ENCODE results near the gene UPF2.
"Not testable (repeated sequence)": the region's sequence is repeated elsewhere in the genome, so short reads cannot be mapped to it uniquely, and the experiment has no call there.

The UPF2 gene

GRCh38 chr10:11901833-11902475 lies 140.7 kb downstream of the UPF2 start:
- no peak for DNase-seq

DNA sequence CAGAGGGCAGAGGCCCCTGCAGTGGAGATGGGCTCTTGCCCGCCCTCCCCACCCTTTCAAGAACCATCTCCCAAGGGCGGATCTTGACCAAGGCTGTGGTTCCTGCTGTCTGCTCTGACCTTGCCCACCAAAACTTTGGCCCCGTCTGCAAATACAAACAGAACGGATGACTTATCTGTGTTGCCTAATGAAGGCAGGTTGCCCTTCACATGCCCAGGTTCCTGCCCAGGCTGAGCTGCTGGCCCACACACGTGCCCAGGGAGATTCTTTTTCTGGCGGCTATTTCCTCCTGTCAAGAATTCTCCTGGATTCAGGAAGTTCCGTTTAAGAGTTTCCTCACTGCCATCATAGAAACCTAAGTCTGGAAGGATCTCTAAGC lies 141.2 kb downstream of the UPF2 start:
- no peak for DNase-seq

DNA sequence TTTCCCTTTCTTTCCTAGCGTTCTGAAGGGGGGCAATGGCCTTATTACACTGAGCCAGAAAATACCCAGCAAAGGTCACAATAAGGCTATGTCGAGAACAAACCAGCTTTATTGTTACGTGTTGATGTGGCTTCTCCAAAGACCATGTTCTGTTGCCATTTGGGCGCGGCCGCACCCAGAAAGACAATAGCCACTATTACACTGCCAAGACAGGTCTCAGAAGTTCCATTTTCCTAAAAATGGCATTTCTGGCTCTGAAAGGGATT lies 141.6 kb downstream of the UPF2 start:
- no peak for DNase-seq

GRCh38 chr10:11899067-11899876 lies 143.3 kb downstream of the UPF2 start:
- DNase-seq = no peak

DNA sequence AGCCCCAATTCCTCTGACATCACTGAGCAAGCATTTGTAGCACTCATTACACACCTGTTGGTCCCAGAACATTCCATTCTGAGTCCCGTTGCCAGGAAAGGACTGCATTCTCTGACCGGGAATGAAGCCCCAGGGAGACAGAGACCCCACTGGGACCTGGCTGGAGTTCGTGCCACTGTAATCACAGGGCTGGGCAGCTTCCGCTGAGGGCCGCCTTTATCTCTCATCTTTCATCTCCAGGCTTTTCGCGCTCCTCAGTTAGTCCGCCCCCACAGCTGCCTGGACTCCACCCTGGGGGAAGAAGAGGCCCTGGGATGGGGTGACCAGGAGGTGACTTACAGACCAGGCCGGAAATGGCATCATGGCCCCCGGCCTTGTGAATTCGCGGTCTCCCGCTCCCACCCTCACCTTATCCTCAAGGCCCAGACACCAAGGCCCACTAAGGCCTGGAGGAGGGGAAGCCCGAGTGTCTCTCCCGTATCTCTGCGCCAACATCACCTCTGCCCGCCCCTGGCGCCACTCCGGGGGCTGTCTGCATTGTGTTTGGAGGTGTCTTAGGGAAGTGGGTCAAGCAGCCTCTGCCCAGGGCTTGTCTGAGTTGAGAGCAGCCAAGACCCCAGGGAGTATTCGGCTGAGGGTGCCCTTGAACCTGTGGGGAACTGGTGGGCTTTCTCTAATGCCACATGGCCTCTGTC lies 144.1 kb downstream of the UPF2 start:
- DNase-seq = no peak

DNA sequence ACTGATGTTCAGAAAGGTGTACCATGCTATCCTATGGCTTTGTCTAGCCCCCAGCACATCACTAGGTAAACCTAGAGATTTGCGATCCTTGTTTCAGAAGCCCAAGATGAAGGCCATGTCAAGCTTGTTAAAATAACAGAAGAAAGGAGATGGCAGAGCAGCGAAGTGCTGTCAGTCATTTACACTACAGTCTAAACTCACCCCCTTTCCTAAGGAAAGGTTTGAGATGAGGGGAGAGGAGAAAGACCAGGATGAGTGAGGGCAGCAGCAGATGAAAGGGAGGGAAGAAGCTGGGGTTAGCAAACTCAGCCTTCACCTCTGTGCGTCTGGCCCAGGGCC lies 144.6 kb downstream of the UPF2 start:
- no peak for DNase-seq

DNA sequence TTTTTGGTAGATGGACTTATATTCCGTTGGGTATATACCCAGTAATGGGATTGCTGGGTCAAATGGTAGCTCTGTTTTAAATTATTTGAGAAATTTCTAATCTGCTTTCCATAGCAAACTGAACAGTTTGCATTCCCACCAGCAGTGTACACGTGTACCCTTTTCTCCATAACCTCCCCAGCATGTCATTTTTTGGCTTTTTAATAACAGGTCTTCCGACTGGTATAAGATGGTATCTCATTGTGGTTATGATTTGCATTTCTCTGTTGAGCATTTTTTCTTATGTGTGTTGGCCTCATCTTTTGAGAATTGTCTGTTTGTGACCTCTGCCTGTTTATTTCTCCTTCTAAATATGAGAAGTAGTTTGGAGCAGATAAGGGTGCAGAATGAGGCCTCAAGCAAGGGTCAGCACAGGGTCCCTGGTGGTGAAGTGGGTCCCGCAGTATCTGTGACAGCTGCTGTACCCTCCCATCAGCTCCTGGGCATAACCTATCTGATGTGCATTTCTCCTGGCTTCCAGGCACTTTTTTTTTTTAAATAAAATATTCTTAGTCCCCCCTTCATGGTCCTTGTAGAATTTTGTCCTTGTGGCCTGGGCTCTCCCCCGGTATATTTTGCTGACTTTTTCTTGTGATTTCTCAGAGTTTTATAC lies 145.9 kb downstream of the UPF2 start:
- no peak for DNase-seq

DNA sequence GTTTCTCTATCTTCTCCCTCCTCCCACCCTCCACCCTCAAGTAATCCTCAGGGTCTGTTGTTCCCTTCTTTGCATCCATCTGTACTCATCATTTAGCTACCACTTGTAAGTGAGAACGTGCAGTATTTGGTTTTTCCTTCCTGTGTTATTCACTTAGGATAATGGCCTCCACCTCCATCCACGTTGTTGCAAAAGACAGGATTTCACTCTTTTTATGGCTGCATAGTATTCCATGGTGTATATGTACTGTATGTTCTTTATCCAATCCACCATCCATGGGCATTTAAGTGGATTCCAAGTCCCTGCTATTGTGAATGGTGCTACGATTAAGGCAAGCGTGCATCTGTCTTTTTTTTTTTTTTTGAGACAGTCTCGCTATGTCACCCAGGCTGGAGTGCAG lies 147.0 kb downstream of the UPF2 start:
- no peak for DNase-seq

DNA sequence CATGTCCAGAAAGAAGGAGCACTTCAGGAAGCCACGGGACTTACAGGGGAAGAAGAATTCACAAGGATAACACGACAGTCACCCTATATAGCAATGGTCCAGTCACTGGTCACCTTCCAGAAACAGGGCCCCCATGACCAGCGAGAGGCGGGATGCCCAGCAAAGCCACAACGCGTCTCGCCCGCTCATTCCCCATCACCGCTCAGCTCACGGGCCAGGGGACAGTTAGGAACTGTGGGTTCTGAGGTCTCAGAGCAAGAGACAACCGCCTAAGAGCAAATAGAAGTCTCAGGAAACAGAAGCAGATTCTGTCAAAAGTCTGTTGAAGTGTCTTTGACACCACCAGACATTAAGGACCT lies 147.5 kb downstream of the UPF2 start:
- no peak for DNase-seq

DNA sequence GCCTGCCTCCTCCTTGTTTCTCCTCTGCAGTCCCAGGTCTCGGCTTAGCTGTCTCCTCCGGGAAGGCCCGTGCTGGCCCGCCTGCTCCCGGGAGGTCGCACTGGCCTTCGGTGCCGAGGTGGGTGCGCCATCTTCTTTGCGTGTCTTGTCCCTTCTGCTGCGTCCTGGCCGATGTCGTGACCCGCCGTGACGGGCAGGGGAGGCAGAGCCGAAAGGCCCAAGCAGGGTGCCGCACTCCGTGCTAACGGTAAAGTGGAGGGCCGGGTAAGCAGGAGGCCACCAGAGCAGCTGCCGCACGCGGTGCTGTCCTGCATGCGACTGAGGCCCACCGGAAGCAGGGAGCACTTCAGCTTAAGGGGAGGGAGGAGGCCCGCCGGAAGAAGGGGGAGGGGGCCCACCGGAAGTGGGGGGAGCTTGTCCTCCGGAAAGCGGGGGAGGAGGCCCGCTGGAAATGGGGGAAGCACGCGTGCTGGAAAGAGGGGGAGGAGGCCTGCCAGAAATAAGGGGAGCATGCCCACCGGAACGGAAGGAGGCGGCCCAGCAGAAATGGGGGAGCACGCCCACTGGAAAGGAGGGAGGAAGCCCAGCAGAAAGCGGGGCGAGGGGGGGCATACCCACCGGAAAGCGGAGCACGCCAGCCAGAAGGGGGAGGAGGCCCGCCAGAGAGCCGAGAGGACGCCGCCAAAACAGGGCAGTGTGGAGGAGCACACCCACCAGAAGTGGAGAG lies 148.1 kb downstream of the UPF2 start:
- no peak for DNase-seq

- DNase-seq = no peak
These were observed 148.8 kb downstream of the UPF2 start for GRCh38 chr10:11893749-11894278.

GRCh38 chr10:11891776-11892486 lies 150.7 kb downstream of the UPF2 start:
- DNase-seq = no peak

- not testable (repeated sequence) for DNase-seq
These were observed 153.3 kb downstream of the UPF2 start for GRCh38 chr10:11889263-11889662.

DNA sequence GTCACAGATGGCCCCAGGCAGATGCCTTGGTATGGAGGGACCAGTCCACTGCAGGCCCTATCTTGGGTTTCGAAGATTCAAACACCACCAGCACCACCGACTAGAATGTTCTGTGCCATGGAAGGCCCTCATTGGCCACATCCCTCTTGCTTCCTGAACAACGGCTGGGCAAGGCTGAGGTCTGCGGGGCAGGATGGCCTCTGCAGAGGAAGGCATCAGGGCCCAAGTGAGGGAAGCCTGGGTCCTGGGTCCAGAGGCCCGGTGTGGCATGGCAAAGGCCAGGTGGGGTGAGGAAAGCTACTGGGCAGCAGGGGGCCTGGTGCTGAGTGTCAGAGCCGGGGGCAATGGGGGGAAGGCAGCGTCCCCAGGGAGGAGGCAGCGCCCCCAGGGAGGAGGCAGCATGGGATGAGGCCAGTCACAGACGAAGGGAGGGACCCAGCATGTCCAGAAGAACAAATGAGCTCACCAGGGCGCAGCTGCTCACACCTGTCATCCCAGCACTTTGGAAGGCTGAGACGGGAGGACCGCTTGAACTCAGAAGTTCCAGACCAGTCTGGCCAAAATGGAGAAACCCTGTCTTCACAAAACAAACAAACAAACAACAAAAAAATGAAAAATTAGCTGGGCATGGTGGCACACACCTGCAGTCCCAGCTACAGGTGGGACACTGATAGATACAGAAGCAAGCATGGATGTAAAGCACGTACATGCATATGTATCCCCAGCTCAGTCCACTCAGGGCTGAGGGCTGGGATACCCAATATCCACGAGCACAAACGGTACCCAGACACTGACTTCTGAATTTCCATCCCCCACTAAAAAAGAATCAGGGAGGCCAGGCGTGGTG lies 155.0 kb downstream of the UPF2 start:
- DNase-seq = no peak

DNA sequence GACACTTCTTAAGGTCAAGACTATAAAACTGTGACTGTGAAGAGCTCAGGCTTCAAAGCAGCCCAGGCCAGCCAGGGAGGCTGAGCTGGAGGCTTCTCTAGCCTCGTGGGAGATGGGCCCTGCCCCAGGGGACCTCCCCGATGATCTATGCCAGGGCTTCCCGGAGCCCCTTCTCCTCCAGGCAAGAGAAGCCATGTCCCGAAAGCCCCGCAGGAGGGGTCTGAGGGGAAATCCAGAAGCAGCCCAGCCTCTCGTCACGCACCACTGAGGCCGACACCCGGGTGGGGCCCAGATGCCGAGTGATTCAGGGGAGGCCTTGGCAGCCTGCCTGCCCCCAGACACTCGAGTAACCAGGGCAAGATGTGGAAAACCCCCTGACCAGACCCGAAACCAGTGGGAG lies 155.8 kb downstream of the UPF2 start:
- DNase-seq = no peak

DNA sequence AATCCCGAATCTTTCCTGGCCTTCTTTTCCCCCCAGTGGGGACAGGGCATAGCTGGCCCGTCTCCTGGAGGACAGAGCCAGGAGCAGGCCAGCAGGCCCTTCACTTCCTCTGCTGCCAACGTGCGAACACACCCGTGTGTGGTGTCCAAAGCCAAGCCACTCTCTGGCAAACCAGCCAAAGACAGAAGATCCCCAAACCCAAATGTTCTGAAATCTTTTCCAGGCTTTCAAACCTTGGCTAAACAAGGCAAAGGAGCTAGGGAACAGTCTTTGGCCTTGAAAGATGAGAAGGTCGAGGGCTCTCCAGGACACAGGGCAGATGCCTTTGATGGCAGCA lies 156.5 kb downstream of the UPF2 start:
- DNase-seq = no peak

DNA sequence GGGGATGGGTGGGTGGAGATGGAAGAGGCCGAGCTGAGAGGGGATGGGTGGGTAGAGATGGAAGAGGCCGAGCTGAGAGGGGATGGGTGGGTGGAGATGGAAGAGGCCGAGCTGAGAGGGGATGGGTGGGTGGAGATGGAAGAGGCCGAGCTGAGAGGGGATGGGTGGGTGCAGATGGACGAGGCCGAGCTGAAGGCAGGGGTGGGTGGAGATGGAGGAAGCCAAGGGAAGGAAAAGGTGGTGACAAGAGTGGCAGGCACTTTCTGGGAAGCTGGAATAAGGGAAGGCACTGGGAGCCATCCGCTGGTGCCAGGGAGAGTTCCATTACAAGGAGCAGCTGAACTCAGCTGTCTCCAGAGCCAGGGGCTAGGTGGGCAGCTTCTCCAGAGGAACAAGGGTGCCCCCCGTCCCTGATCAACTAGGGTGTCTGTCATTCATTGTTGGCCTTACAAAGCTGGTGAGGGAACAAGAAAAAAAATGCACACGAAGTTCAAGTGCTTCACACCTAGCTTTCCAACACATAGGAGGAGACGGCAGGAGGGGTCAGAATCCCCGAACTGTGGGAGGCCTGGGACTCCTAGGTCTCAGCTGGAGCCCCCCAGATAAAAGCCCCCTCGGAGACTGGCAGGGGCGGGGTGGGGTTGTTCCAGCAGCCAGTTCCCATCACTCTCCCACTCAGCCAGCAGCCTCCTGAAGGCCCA lies 157.0 kb downstream of the UPF2 start:
- no peak for DNase-seq

DNA sequence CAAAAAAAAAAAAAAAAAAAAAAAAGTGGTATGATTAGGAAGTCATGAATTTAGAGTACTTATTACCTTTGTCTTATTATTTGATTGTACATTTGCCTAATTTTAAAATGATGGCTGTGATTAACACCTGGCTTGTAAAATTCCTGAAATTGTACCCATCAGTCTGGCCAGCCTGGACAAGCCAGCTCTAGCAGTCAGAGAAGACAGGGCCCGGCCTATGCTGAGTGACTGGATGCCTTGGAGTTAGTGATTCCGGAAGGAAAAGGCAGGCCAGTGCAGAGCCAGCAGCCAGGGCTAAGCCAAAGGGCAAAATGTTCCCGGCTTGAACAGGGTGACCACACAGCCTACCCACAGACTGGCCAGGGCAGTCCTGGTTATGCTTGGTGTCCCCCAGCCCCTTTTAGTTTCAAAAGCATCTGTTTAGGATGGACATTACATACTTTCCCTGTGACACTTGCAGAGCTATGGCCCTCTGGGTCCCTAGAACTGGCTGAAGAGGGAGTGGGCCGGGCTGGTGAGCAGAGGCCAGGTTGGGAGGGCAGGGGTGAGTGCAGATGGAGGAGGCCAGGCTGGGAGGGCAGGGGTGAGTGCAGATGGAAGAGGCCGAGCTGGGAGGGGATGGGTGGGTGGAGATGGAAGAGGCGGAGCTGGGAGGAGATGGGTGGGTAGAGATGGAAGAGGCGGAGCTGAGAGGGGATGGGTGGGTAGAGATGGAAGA lies 157.7 kb downstream of the UPF2 start:
- no peak for DNase-seq

DNA sequence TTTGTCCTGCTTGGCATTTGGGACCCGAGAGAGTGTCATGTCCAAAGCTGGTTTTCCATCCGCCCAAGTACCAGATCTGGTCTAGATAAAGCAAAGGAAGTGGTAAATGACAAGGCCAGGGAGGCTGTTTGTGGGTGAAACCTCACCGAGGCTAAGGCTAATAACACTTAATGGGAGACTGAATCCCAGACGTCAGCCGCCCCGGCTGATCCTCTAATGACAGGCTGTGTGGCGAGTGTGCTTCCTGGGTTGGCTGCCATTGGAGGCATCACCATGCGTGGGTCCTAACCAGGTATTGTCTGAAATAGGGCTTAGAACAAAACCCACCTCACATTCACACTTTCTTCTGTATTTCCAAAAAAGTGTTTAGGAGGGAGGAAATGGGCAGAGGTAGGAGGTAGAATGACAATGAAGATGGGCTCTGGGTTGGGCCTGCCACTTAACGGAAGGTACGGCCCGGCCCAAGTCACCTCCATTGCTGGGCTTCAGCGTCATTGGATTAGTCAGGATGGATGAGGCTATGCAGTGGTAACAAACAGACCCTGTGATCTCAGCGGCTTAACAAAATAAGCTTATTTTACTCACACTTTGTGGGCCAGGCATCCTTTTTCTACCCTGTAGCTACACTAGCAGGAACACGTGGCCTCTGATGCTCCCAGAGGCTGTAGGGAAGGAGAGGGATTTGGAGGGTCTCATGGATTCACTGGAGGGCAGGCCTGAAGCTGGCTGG lies 159.8 kb downstream of the UPF2 start:
- DNase-seq = no peak

Measured in inflammatory macrophage treated with lipopolysaccharide for 1 hour (primary cell).